Measurements from ENCODE around the gene PRR5L.

DNA sequence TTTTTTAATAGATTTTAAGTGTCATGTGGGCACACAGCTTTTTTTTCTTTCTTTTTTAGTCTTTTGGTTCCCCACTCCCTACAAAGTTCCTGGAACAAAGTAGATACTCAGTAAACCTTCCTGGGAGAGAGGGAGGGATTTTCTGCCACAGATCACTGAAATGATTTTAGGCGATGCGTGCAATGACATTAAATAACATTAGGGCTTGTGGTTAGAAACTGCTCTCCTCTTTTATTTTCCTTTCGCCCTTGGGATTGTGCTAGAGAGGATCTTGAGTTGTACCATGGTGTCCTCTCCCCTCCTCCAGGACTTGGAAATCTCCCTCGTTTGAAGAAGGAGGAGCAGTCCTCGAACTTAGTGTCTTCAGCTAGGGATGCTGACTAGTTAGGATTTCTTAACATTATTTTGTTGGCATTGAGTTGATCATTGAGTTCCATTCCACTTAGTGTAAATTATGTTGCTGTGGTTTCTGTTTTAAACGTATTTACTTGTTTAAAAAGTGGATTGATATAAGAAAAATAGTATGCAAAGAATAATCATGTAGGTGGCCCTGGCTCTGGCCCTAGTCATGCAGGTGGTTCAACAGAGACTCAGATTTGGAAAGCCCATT, 125.6 kb downstream of the PRR5L start:
- TF ChIP-seq, protein P1, sequence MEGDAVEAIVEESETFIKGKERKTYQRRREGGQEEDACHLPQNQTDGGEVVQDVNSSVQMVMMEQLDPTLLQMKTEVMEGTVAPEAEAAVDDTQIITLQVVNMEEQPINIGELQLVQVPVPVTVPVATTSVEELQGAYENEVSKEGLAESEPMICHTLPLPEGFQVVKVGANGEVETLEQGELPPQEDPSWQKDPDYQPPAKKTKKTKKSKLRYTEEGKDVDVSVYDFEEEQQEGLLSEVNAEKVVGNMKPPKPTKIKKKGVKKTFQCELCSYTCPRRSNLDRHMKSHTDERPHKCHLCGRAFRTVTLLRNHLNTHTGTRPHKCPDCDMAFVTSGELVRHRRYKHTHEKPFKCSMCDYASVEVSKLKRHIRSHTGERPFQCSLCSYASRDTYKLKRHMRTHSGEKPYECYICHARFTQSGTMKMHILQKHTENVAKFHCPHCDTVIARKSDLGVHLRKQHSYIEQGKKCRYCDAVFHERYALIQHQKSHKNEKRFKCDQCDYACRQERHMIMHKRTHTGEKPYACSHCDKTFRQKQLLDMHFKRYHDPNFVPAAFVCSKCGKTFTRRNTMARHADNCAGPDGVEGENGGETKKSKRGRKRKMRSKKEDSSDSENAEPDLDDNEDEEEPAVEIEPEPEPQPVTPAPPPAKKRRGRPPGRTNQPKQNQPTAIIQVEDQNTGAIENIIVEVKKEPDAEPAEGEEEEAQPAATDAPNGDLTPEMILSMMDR (IDR thresholded peaks at IDR 0.05): no peak
- TF ChIP-seq POLR2AphosphoS5 (IDR thresholded peaks at IDR 0.05) (no peak), POLR2A (IDR thresholded peaks at IDR 0.05) (no peak), EP300 (IDR thresholded peaks at IDR 0.05) (no peak)
